ENCODE results near the gene SLC8A1.

The SLC8A1 gene

GRCh38 chr2:40244251-40244650 is 207.6 kb downstream of the SLC8A1 start:
- DNase-seq (ENCODE audit: insufficient read length, low spot score) (no peak), FAIRE-seq (peak; percentile 77)
- TF ChIP-seq CTCF (IDR thresholded peaks at IDR 0.05; ENCODE audit: insufficient read depth, missing control alignments), result no peak

- DNase-seq (ENCODE audit: insufficient read length, low spot score) (no peak), FAIRE-seq (no peak)
- TF ChIP-seq CTCF (IDR thresholded peaks at IDR 0.05; ENCODE audit: insufficient read depth, missing control alignments), result no peak
These were observed 208.2 kb downstream of the SLC8A1 start for GRCh38 chr2:40243581-40244187.

GRCh38 chr2:40242315-40242714 is 209.6 kb downstream of the SLC8A1 start:
- DNase-seq (ENCODE audit: insufficient read length, low spot score) (no peak), FAIRE-seq (peak; percentile 38)
- TF ChIP-seq CTCF (IDR thresholded peaks at IDR 0.05; ENCODE audit: insufficient read depth, missing control alignments), result no peak

- no peak for DNase-seq (ENCODE audit: insufficient read length, low spot score)
These were observed 211.8 kb downstream of the SLC8A1 start for GRCh38 chr2:40240070-40240469.

GRCh38 chr2:40230707-40231432 is 221.0 kb downstream of the SLC8A1 start:
- peak; percentile 51 for FAIRE-seq

More at GRCh38 chr2:40240070-40240469, 211.8 kb downstream of the SLC8A1 start:
- no peak for TF ChIP-seq CTCF (IDR thresholded peaks at IDR 0.05; ENCODE audit: insufficient read depth, missing control alignments)
- FAIRE-seq, result no peak

GRCh38 chr2:40230186-40230585 is 221.7 kb downstream of the SLC8A1 start:
- DNase-seq (ENCODE audit: insufficient read length, low spot score), result no peak
- FAIRE-seq, result peak; percentile 58
- TF ChIP-seq CTCF (IDR thresholded peaks at IDR 0.05; ENCODE audit: insufficient read depth, missing control alignments), result no peak

More at GRCh38 chr2:40230707-40231432, 221.0 kb downstream of the SLC8A1 start:
- DNase-seq (ENCODE audit: insufficient read length, low spot score), result no peak
- TF ChIP-seq CTCF (IDR thresholded peaks at IDR 0.05; ENCODE audit: insufficient read depth, missing control alignments), result peak; percentile 11

GRCh38 chr2:40228310-40228709 is 223.6 kb downstream of the SLC8A1 start:
- TF ChIP-seq CTCF (IDR thresholded peaks at IDR 0.05; ENCODE audit: insufficient read depth, missing control alignments), result no peak
- FAIRE-seq, result no peak
- no peak for DNase-seq (ENCODE audit: insufficient read length, low spot score)
